Activated CD4-positive, alpha-beta T cell treated with anti-CD3 and anti-CD28 coated beads, Interleukin-2, Interleukin-6, amounts not matched to agents 100 ng/mL and 50 ng/mL, durations not matched to agents 16 hours and 8 hours (primary cell): Measurements from ENCODE around the gene GABRR2.
"Not testable (repeated sequence)": the region's sequence is repeated elsewhere in the genome, so short reads cannot be mapped to it uniquely, and the experiment has no call there.

Experiments used
- DNase-seq: peaks from one replicate; pipeline ENCODE4 v3.0.0-alpha.2; 2020

GABRR2 gene

DNA sequence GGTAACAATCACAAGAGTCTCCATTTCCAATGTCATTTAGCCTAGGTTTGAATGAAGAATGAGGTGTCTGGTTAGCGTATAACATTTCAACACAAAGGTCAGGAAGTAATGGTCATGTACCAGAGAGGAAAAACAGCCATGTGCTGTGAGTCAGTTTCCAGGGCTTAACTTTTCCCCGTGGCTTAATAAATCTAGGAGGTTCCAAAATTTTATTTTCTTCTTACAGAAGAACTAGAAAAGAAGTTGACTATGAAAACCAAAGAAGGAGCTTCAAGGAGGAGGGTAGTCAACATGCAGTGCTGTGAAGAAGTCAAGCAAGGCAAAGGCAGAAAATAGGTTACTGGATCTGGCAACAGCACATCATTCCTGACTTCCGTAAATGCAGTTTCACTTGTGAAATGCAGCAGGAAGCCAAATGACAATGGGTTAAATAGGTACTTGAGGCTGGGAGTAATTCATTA lies 8.4 kb upstream of the GABRR2 start:
- no peak for DNase-seq

GRCh38 chr6:89321131-89321970 lies 6.3 kb upstream of the GABRR2 start:
- no peak for DNase-seq

DNA sequence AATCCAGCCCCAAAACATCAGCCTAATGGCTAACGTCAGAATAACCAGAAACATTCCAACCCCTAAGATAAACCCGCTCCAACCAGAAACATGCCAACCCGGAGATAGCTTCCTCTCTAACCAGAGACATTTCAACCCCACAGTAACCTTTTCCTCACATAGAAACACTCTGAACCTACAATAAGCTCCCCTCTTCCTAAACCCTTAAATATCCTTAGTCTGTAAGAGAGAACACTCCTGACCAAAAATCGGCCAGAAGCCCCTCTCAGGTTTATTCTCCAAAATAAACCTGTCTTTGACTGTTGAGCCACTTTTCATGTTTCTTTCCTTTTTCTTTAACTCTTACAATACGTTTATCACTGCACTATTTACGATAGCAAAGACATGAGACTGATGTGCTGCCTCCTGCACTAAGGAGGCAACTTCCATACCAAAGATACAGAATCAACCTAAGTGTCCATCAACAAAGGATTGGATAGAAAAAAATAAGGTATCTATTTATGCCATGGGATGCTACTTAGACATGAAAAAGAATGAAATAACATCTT lies 5.0 kb upstream of the GABRR2 start:
- DNase-seq = no peak

- no peak for DNase-seq
These were observed 2.0 kb upstream of the GABRR2 start for GRCh38 chr6:89317067-89317466.

GRCh38 chr6:89314692-89315091 lies 407 bp downstream of the GABRR2 start:
- DNase-seq = no peak

DNA sequence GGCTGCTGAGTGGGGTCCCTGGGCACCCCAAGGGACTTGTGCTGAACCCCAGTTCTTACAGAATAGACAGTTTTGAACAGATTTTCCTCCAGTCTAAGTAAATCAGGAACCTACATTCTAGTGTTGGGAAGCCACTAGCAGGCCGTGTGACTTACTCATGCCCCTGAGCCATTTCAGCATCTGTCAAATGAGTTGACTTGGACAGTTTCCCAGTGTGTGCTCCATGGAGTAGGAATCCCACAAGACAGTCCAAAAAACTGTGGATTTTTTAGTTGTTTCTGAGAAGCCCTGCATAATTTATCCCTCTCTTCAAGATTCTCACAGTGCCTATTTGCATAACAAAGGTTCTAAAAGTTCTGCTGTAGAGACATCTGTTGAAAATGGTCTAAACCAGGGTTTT lies 2.1 kb downstream of the GABRR2 start:
- no peak for DNase-seq

DNA sequence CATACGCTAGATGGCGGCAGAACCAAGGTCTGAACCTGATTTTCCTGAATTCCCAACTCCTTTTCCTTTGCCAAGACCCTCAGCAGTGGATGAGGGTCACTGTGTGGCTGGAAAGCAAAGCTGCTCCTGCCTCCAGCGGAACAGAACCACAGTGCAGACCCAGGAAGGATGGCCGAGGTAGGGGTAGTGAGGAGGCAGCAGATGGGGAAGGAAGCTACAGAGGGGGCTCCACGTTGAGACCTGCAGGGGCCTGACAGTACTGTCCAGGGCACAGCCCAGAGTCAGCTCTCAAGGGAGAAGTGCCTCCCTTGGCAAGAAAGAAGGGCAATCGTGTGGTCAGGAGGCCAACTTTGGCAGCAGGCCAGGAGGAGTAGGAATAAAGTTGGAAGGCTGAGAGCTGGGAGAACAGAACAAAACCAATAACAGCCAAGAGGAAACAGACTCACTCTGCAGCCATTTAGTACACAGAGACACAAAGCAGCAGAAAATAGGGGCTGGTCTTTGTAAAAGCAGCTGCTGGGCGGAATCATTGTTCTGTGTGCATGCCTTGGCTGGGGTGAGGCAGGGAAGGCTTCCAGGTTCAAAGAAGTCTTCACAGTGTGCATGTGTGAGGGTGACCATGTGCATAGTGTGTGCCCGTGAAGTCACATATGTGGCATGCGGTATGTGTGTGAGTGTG lies 3.1 kb downstream of the GABRR2 start:
- DNase-seq = no peak

DNA sequence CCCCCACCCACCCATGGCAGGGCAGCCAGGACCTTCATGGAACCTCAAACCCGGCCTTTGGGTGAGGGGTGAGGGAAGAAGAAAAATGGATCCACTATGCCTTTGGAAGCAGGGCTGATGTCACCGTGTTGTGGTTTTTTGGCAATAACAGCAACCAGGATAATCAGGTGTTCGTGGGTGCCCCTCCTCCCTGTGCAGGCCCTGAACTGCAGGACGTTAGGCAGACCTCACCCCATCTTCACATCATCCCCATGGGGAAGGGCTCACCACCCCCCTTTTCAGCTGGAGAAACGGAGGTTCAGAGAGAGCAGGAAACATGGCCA lies 3.6 kb downstream of the GABRR2 start:
- no peak for DNase-seq

DNA sequence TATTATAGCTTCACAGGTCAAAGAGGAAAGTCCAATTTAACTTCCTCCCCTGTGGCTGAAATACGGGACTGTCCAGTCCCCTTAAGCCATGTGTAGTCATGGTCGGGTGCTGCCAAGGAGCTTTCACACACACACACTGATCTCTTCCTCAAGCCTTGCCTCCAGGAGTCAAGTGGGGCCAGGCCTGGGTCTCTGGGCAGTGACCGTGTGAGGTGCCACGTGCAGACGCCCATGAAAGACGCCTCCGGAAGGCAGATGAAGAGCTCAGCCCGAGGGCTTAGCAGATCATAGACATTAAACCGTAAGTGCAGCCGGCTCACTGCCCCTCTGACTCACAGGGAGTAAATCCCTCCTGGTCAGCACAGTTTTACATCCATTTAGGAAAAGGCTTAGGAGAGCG lies 4.2 kb downstream of the GABRR2 start:
- DNase-seq = no peak

GRCh38 chr6:89308525-89309395 lies 6.3 kb downstream of the GABRR2 start:
- no peak for DNase-seq

DNA sequence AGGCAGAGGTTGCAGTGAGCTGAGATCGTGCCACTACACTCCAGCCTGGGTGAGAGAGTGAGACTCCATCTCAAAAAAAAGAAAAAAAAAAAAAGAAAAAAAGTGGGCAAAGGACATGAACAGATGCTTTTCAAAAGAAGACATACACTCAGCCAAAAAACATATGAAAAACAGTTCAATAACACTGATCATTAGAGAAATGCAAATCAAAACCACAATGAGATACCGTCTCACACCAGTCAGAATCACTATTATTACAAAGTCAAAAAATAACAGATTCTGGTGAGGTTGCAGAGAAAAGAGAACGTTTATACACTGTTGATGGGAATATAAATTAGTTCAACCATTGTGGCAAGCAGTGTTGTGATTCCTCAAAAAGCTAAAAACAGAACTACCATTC lies 10.6 kb downstream of the GABRR2 start:
- not testable (repeated sequence) for DNase-seq

- DNase-seq = no peak
These were observed 12.2 kb downstream of the GABRR2 start for GRCh38 chr6:89302936-89303335.

GRCh38 chr6:89302195-89302770 lies 12.8 kb downstream of the GABRR2 start:
- DNase-seq = no peak

DNA sequence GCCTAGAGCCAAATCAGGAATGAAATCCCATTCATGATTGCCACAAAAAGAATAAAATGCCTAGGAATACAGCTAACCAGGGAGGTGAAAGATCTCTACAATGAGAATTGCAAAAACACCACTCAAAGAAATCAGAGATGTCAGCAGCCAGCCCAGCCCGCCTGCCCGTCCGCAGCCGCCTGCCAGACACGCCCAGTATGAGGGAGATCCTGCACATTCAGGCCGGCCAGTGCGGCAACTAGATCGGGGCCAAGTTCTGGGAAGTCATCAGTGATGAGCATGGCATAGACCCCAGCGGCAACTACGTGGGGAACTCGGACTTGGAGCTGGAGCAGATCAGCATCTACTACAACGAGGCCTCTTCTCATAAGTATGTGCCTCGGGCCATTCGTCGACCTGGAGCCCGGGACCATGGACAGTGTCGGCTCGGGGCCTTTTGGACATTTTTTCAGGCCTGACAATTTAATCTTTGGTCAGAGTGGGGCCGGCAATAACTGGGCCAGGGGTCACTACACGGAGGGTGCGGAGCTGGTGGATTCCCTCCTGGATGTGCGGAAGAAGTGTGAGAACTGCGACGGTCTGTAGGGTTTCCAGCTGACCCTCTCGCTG lies 13.4 kb downstream of the GABRR2 start:
- DNase-seq = no peak

DNA sequence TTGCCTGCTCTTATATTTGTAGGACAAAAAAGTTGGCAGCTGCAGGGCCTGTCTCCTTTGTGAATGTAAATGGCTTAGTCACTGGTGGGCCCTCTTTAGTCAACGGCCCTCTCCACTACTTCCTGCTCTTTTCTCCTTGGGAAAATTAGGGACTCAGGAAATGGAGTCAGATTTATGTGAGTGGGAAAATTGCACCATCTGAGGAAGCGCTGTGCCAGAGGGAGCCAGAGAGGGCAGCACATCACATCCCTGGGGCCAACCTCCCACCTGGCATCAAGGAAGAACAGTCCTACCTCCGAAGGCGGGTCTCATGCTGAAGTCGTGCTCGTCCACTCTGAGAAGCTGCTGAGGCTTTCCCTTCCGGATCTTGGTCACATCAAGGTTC lies 15.6 kb downstream of the GABRR2 start:
- no peak for DNase-seq

GRCh38 chr6:89298680-89299465 lies 16.2 kb downstream of the GABRR2 start:
- peak; percentile 14 for DNase-seq

- peak; percentile 71 for DNase-seq
These were observed 17.3 kb downstream of the GABRR2 start for GRCh38 chr6:89297695-89298351.

GRCh38 chr6:89295981-89296380 lies 19.1 kb downstream of the GABRR2 start:
- DNase-seq = no peak

- DNase-seq = not testable (repeated sequence)
These were observed 20.0 kb downstream of the GABRR2 start for GRCh38 chr6:89295116-89295515.

DNA sequence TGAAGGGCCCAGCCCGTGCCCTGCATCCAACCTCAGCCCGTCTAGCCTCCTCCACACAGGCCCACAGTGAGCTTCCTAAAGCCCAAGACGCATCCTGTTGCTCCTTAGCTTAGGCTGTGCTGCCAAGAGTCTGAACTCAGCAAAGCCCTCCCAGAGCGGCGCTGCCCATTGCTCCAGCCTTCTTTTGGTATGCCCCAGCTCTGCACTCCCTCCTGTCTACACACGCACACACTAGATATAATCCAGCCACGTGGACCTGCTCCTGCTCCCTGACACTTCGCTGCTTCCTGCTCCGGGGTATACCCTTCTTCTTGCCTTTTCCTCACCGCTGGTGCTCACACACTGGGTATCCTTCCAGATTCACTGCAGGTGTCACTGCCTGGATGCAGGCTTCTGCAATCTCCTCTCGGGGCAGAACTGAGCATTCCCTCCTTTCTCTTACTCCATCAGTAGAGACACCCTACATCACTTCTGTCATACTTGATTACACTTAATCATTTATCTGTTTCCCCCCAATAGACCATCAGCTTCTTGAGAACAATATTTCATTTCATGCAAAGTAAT lies 23.8 kb downstream of the GABRR2 start:
- DNase-seq = no peak
